ENCODE data around the gene USF2.

- no peak for TF ChIP-seq ZEB2 (tag by site-specific recombination; IDR thresholded peaks at IDR 0.05)
- TF ChIP-seq ZNF174 (tag by site-specific recombination; IDR thresholded peaks at IDR 0.05) = no peak
- no peak for TF ChIP-seq CTCF (tag by site-specific recombination; IDR thresholded peaks at IDR 0.05)
- TF ChIP-seq KLF17 (tag by site-specific recombination; IDR thresholded peaks at IDR 0.05) = no peak
- TF ChIP-seq ZBTB21 (tag by site-specific recombination; IDR thresholded peaks at IDR 0.05) = no peak
- TF ChIP-seq ZNF292 (tag by site-specific recombination; IDR thresholded peaks at IDR 0.05; ENCODE audit: borderline replicate concordance, low read depth) = no peak
- no peak; the same call in 1 of the 2 replicates for TF ChIP-seq YY1 (tag by site-specific recombination; IDR thresholded peaks at IDR 0.05)
- TF ChIP-seq TCF7L2 (IDR thresholded peaks at IDR 0.05; ENCODE audit: borderline replicate concordance, low read depth, low read length) = no peak
- no peak for TF ChIP-seq ZNF175 (tag by site-specific recombination; IDR thresholded peaks at IDR 0.05)
- no peak for TF ChIP-seq ZNF777 (tag by site-specific recombination; IDR thresholded peaks at IDR 0.05; ENCODE audit: borderline replicate concordance)
- no peak for TF ChIP-seq PATZ1 (tag by site-specific recombination; IDR thresholded peaks at IDR 0.05)
Measured at GRCh38 chr19:35322014-35322413, 53.3 kb downstream of the USF2 start.

Measured in HEK293 (cell line).